ENCODE measurements around the gene GPR173. TPM values are rescaled to one million over a fixed set of nuclear protein-coding genes. Genes with fewer than 3 reads are reported as not detected.
A peak's percentile ranks its signal among the peaks of the same experiment; 100 is the strongest.

GPR173 gene
- total and polyA plus RNA-seq, 9 of the 15 experiments (the other 6 are each of a cell fraction or from before 2014, with no cell fraction given): 0.01 TPM; not detected in 8

DNA sequence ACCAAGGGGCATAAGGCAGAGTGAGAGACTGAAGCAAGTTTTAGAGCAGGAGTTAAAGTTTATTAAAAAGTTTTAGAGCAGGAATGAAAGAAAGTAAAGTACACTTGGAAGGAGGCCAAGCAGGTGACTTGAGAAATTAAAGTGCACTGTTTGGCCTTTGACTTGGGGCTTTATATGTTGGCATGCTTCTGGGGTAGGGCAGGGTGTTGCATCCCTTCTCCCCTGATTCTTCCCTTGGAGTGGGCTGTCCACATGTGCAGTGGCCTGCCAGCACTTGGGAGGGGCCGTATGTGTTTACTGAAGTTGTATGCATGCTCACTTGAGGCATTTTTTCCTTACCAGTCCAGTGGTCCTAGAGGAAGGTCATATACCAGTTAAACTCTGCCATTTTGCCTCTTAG, 35.3 kb upstream of the GPR173 start:
- TF ChIP-seq NFIC (IDR thresholded peaks at IDR 0.05): 0 out of 2 replicates have a peak, but pooled peaks have one; percentile 12
- no peak for TF ChIP-seq TAF9B (IDR thresholded peaks at IDR 0.05; ENCODE audit: partially characterized antibody)
- no peak for TF ChIP-seq FOXA3 (CRISPR knock-in tag; conservative IDR thresholded peaks at IDR 0.05 in 1 of 2, IDR thresholded peaks at IDR 0.05 in 1 of 2)
- TF ChIP-seq THRAP3 (IDR thresholded peaks at IDR 0.05; ENCODE audit: borderline replicate concordance): no peak
- TF ChIP-seq JUND (IDR thresholded peaks at IDR 0.05; ENCODE audit: borderline replicate concordance, low read depth, low read length): no peak
- no peak for TF ChIP-seq JUND (tag; IDR thresholded peaks at IDR 0.05; ENCODE audit: borderline replicate concordance, low read depth, low read length)
- no peak for TF ChIP-seq ZNF639 (CRISPR knock-in tag; conservative IDR thresholded peaks at IDR 0.05 in 1 of 2, IDR thresholded peaks at IDR 0.05 in 1 of 2)
- Histone ChIP-seq H3K9ac (ENCODE audit: insufficient read depth in 1 of 2, low read depth in 2 of 2, low read length in 2 of 2) (no peak overlapping the region), H3K27me3 (ENCODE audit: control insufficient read depth in 2 of 2, insufficient read depth in 2 of 2, low read length in 2 of 2) (no peaks in the 10 kb centered on the region), H3K79me2 (ENCODE audit: control insufficient read depth, insufficient read depth, low read length) (no peaks in the 10 kb centered on the region), H3K4me2 (ENCODE audit: insufficient read depth, low read length) (no peak overlapping the region), H2AFZ (ENCODE audit: low read depth, low read length) (no peak overlapping the region), H4K20me1 (replicated peaks; ENCODE audit: control insufficient read depth, insufficient read depth, low read length) (no peaks in the 10 kb centered on the region), H3K27ac (ENCODE audit: extremely low read depth, low read depth, low read length) (no peak overlapping the region), H3K36me3 (ENCODE audit: control insufficient read depth, insufficient read depth, low read length) (no peaks in the 10 kb centered on the region), H3K9me1 (ENCODE audit: control insufficient read depth, insufficient read depth, low read length) (no peaks in the 10 kb centered on the region), H3K4me3 (no peak overlapping the region), H3K4me1 (replicated peaks in 1 of 2; ENCODE audit: control insufficient read depth in 2 of 2, insufficient read depth in 2 of 2, low read length in 2 of 2) (no peaks in the 10 kb centered on the region), H3K9me3 (replicated peaks; ENCODE audit: control insufficient read depth, insufficient read depth, low read depth, low read length) (no peaks in the 10 kb centered on the region)
- 0% methylated on average over 1 of the region's 1 CpG for WGBS (ENCODE audit: insufficient coverage, low coverage, missing lambda C conversion rate)
- FAIRE-seq (no peak), ATAC-seq (no peak), DNase-seq (ENCODE audit: extremely low read depth in 1 of 4, low spot score in 3 of 4) (no peak)
- ChIA-PET POLR2A (no interaction called here), CTCF (ENCODE audit: low intra/inter-chr PET ratio) (no interaction called here)
- in situ Hi-C loops (cut with MboI): no loop called here
- intact Hi-C loops (cut with micrococcal nuclease): no loop called here
- no TSS peak for BruUV-seq (replicated peaks)

Measured in K562 (cell line).